ENCODE data around the gene GPAM. TPM values are rescaled to one million over a fixed set of nuclear protein-coding genes. Genes with fewer than 3 reads are reported as not detected.

The GPAM gene
- total RNA-seq, 1 donor from 2014 or later, result 52.7 TPM

DNA sequence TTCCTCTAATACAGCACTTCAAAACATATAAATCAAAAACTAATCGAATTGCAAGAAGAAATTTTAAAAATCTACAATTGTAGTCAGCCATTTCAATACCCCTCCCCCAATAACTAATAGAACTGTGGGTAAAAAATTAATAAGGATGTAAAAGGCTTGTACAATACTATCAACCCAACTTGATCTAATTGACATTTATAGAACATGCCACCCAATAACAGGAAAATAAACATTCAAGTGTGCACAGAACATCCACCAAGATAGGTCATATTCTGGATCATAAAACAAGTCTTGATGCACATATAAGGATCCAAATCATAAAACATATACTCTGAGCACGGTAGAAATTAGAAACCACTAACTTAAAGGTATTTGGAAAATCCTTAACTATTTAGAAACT lies 4.0 kb upstream of the GPAM start:
- H3K27ac ChIP-seq (ENCODE audit: low read depth, low read length), result no peak overlapping the region
- no peaks in the 10 kb centered on the region for H3K36me3 ChIP-seq (ENCODE audit: control insufficient read depth in 3 of 3, insufficient read depth in 3 of 3, low read length in 3 of 3)
- no peak overlapping the region for H3K4me3 ChIP-seq (ENCODE audit: low read length in 3 of 3)
- H3K4me1 ChIP-seq (ENCODE audit: control insufficient read depth in 3 of 3, insufficient read depth in 3 of 3, low read length in 3 of 3), result peaks cover 12 to 22% (median 18%) of the 10 kb centered on the region in 3 donors
- H3K9ac ChIP-seq (ENCODE audit: low read depth in 1 of 3, low read length in 3 of 3), result no peak overlapping the region
- H3K27me3 ChIP-seq (ENCODE audit: control insufficient read depth in 3 of 3, insufficient read depth in 3 of 3, low read length in 3 of 3), result no peaks in the 10 kb centered on the region
- peaks cover 0 to 3% (median 0%) of the 10 kb centered on the region in 3 donors for H3K9me3 ChIP-seq (ENCODE audit: control insufficient read depth in 3 of 3, low read length in 3 of 3)

DNA sequence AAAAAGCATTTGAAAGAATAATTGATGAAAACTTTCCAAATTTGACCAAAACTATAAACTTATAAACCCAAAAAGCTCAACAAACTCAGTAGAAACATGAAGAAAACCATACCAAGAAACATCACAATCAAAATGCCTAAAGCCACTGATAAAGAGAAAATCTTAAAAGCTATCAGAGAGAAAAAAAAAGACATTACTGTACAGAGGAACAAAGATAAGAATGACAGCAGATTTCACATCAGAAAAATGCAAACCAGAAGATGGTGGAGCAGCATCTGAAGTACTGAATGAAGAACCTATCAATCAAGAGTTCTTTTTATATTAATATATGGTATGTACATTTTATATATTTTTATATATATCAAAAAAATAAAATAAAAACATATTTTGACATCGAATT lies 2.4 kb upstream of the GPAM start:
- H3K27me3 ChIP-seq (ENCODE audit: control insufficient read depth in 3 of 3, insufficient read depth in 3 of 3, low read length in 3 of 3), result no peaks in the 10 kb centered on the region
- no peak overlapping the region for H3K27ac ChIP-seq (ENCODE audit: low read depth, low read length)
- no peak overlapping the region for H3K4me3 ChIP-seq (ENCODE audit: low read length in 3 of 3)
- H3K9me3 ChIP-seq (ENCODE audit: control insufficient read depth in 3 of 3, low read length in 3 of 3), result peaks cover 0 to 3% (median 0%) of the 10 kb centered on the region in 3 donors
- H3K9ac ChIP-seq (ENCODE audit: low read depth in 1 of 3, low read length in 3 of 3), result no peak overlapping the region
- H3K4me1 ChIP-seq (ENCODE audit: control insufficient read depth in 3 of 3, insufficient read depth in 3 of 3, low read length in 3 of 3), result peaks cover 14 to 23% (median 19%) of the 10 kb centered on the region in 3 donors
- H3K36me3 ChIP-seq (ENCODE audit: control insufficient read depth in 3 of 3, insufficient read depth in 3 of 3, low read length in 3 of 3), result peaks cover 0 to 3% (median 0%) of the 10 kb centered on the region in 3 donors

DNA sequence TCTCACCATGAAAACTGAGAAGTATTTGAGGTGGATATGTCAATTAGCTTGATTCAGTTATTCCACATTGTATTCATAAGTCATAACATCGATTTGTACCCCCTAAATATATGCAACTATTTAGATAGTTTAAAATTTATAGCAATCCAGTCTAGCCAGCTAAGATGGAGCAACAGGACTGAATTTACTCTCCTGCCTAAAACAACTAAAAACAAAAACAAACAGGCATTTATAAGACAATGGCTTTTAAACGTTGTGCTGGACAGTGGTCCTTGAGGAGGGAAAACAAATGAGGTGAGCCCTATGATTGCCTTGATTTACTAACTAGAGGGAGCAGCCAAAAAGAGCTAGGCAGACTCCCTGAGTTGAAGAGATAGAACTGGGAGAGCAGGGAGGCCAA lies 814 bp upstream of the GPAM start:
- Histone ChIP-seq H3K9ac (ENCODE audit: low read depth in 1 of 3, low read length in 3 of 3) (peak overlapping the region; percentile 91 to 97 (median 95)), H3K27ac (ENCODE audit: low read depth, low read length) (peak overlapping the region; percentile 94), H3K9me3 (ENCODE audit: control insufficient read depth in 3 of 3, low read length in 3 of 3) (peaks cover 0 to 3% (median 0%) of the 10 kb centered on the region in 3 donors), H3K4me3 (ENCODE audit: low read length in 3 of 3) (peak overlapping the region; percentile 92 to 98 (median 94)), H3K4me1 (ENCODE audit: control insufficient read depth in 3 of 3, insufficient read depth in 3 of 3, low read length in 3 of 3) (peaks cover 14 to 23% (median 19%) of the 10 kb centered on the region in 3 donors), H3K36me3 (ENCODE audit: control insufficient read depth in 3 of 3, insufficient read depth in 3 of 3, low read length in 3 of 3) (peaks cover 0 to 10% (median 9%) of the 10 kb centered on the region in 3 donors), H3K27me3 (ENCODE audit: control insufficient read depth in 3 of 3, insufficient read depth in 3 of 3, low read length in 3 of 3) (no peaks in the 10 kb centered on the region)

DNA sequence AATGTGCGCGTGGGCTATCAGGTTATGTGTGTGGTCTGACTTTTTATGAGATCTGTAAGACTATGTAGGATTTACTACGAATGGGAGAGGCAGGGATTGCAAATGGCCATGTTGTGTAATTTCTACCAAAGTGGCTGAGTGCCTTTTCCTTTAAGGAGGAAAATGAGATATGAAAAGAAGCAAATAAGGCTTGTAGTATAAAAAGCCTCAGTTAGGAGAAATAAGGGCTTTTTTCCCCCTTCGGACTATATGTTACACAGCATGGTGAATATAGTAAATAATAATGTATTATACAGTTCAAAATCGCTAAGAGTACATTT lies 447 bp upstream of the GPAM start:
- Histone ChIP-seq H3K36me3 (ENCODE audit: control insufficient read depth in 3 of 3, insufficient read depth in 3 of 3, low read length in 3 of 3) (peaks cover 0 to 12% (median 9%) of the 10 kb centered on the region in 3 donors), H3K9ac (ENCODE audit: low read depth in 1 of 3, low read length in 3 of 3) (peak overlapping the region; percentile 91 to 97 (median 95)), H3K27me3 (ENCODE audit: control insufficient read depth in 3 of 3, insufficient read depth in 3 of 3, low read length in 3 of 3) (no peaks in the 10 kb centered on the region), H3K27ac (ENCODE audit: low read depth, low read length) (peak overlapping the region; percentile 94), H3K4me3 (ENCODE audit: low read length in 3 of 3) (peak overlapping the region; percentile 92 to 98 (median 94)), H3K9me3 (ENCODE audit: control insufficient read depth in 3 of 3, low read length in 3 of 3) (peaks cover 0 to 3% (median 0%) of the 10 kb centered on the region in 3 donors), H3K4me1 (ENCODE audit: control insufficient read depth in 3 of 3, insufficient read depth in 3 of 3, low read length in 3 of 3) (peaks cover 14 to 23% (median 19%) of the 10 kb centered on the region in 3 donors)

DNA sequence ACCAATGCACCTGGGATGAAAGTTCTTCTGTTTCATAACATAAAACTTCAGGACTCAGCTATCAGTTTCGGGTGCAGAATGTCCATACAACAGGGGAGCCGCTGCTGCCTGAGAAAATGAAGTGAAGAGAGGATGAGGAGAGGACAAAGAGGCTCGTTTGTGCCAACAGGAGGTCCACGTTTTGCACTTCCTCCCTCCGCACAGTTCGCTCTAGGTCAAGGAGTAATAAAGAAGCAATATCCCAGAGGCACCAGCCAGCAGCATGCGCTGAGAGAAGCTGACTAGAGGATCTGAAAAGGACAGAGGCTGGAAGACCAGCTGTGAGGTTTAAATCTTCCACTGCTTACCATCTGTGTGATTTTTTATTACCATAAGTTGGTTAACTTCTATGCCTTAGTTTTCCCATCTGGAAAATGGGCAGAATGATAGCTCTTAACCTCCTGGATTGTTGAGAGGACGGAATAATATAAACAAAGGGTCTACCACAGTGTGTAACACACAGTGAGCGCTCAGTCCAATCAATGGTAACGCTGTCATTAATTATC lies 709 bp downstream of the GPAM start:
- Histone ChIP-seq H3K9ac (ENCODE audit: low read depth in 1 of 3, low read length in 3 of 3) (peak overlapping the region; percentile 91 to 97 (median 95)), H3K4me1 (ENCODE audit: control insufficient read depth in 3 of 3, insufficient read depth in 3 of 3, low read length in 3 of 3) (peaks cover 14 to 23% (median 19%) of the 10 kb centered on the region in 3 donors), H3K9me3 (ENCODE audit: control insufficient read depth in 3 of 3, low read length in 3 of 3) (peaks cover 0 to 3% (median 0%) of the 10 kb centered on the region in 3 donors), H3K27me3 (ENCODE audit: control insufficient read depth in 3 of 3, insufficient read depth in 3 of 3, low read length in 3 of 3) (no peaks in the 10 kb centered on the region), H3K27ac (ENCODE audit: low read depth, low read length) (peak overlapping the region; percentile 94), H3K4me3 (ENCODE audit: low read length in 3 of 3) (peak overlapping the region; percentile 92 to 98 (median 94)), H3K36me3 (ENCODE audit: control insufficient read depth in 3 of 3, insufficient read depth in 3 of 3, low read length in 3 of 3) (peaks cover 0 to 16% (median 9%) of the 10 kb centered on the region in 3 donors)

DNA sequence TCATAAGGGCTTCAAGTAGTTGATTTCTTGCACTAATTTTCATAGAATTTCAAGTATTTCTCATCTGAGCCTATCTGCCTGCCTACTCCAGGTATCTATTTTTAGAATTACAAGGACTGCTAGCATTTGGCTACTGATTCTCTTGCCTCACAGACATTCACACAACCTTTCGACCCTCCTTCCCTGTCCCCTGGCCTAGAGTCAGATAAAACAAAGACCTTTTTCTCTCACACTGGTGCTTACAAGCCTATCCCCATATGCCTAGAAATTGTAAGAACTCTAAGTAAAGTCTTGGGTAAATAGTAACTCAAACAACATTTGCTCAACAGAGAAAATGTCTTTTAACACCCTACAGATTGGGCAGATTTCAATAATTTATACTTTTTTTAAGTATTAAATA lies 6.3 kb downstream of the GPAM start:
- no peaks in the 10 kb centered on the region for H3K9me3 ChIP-seq (ENCODE audit: control insufficient read depth in 3 of 3, low read length in 3 of 3)
- H3K9ac ChIP-seq (ENCODE audit: low read depth in 1 of 3, low read length in 3 of 3), result no peak overlapping the region
- H3K36me3 ChIP-seq (ENCODE audit: control insufficient read depth in 3 of 3, insufficient read depth in 3 of 3, low read length in 3 of 3), result peaks cover 6 to 47% (median 41%) of the 10 kb centered on the region in 3 donors
- H3K4me3 ChIP-seq (ENCODE audit: low read length in 3 of 3), result no peak overlapping the region
- peaks cover 0 to 3% (median 0%) of the 10 kb centered on the region in 3 donors for H3K4me1 ChIP-seq (ENCODE audit: control insufficient read depth in 3 of 3, insufficient read depth in 3 of 3, low read length in 3 of 3)
- no peak overlapping the region for H3K27ac ChIP-seq (ENCODE audit: low read depth, low read length)
- no peaks in the 10 kb centered on the region for H3K27me3 ChIP-seq (ENCODE audit: control insufficient read depth in 3 of 3, insufficient read depth in 3 of 3, low read length in 3 of 3)

DNA sequence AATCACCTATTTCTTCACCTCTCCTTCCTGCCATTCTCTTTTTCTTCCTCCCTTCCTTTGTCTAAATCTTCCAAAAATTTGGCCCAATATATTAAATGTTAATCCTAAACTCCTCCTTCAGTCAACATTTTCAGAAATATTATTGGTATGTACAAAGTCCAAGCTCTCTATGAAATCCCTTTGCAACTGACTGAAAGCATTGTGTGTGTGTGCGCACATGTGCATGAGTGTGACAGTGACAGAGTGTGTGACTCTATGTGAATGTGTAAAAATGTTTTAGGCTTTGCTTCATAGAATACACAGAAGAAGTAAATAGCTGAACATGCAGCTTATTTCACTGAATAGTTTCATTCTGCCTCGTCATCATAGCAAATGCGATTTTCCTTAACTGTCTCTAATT lies 7.0 kb downstream of the GPAM start:
- Histone ChIP-seq H3K36me3 (ENCODE audit: control insufficient read depth in 3 of 3, insufficient read depth in 3 of 3, low read length in 3 of 3) (peaks cover 10 to 51% (median 47%) of the 10 kb centered on the region in 3 donors), H3K27ac (ENCODE audit: low read depth, low read length) (no peak overlapping the region)

DNA sequence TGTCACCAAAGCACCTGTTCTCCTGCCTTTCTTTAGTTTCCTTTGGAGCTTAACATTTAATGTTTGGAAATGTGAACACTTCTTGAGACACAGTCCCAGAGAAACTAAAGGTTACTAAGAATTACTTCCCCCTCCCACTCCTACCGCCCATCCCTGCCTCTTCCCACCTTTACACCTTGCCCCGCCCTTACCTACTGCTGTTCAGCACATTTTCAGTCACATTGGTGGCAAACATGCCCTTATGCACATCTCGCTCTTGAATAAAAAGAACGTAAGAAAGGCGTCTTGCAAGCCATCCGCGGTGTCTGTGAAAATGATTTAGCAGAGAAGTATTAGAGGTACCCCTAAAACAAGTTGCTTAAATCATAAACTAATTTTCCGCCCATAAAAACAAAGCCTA lies 8.2 kb downstream of the GPAM start:
- Histone ChIP-seq H3K36me3 (ENCODE audit: control insufficient read depth in 3 of 3, insufficient read depth in 3 of 3, low read length in 3 of 3) (peaks cover 16 to 60% (median 53%) of the 10 kb centered on the region in 3 donors), H3K27ac (ENCODE audit: low read depth, low read length) (no peak overlapping the region), H3K9ac (ENCODE audit: low read depth in 1 of 3, low read length in 3 of 3) (no peak overlapping the region), H3K4me3 (ENCODE audit: low read length in 3 of 3) (no peak overlapping the region), H3K9me3 (ENCODE audit: control insufficient read depth in 3 of 3, low read length in 3 of 3) (no peaks in the 10 kb centered on the region), H3K4me1 (ENCODE audit: control insufficient read depth in 3 of 3, insufficient read depth in 3 of 3, low read length in 3 of 3) (peaks cover 0 to 3% (median 0%) of the 10 kb centered on the region in 3 donors), H3K27me3 (ENCODE audit: control insufficient read depth in 3 of 3, insufficient read depth in 3 of 3, low read length in 3 of 3) (no peaks in the 10 kb centered on the region)

More for the DNA sequence above, 7.0 kb downstream of the GPAM start:
- H3K9ac ChIP-seq (ENCODE audit: low read depth in 1 of 3, low read length in 3 of 3), result no peak overlapping the region
- no peaks in the 10 kb centered on the region for H3K27me3 ChIP-seq (ENCODE audit: control insufficient read depth in 3 of 3, insufficient read depth in 3 of 3, low read length in 3 of 3)
- no peaks in the 10 kb centered on the region for H3K9me3 ChIP-seq (ENCODE audit: control insufficient read depth in 3 of 3, low read length in 3 of 3)
- peaks cover 0 to 3% (median 0%) of the 10 kb centered on the region in 3 donors for H3K4me1 ChIP-seq (ENCODE audit: control insufficient read depth in 3 of 3, insufficient read depth in 3 of 3, low read length in 3 of 3)
- H3K4me3 ChIP-seq (ENCODE audit: low read length in 3 of 3), result no peak overlapping the region

DNA sequence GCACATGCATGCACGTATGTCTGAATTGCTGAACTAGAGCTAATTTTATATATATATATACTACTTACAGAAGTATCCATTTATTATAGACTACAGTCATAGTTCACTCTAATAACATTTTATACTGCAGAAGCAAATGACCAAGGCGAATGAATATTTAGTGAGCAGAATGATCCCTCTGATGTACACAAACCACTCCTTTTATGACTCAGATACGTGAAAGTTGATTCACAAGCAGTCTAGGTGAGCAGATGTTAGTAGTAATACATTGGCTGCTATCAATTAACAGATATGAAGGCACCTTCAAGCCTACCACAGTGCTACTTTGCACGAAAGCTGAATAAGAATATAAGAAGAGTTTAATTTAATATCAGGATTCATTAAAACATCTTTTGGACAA lies 10.4 kb downstream of the GPAM start:
- Histone ChIP-seq H3K9ac (ENCODE audit: low read depth in 1 of 3, low read length in 3 of 3) (no peak overlapping the region), H3K36me3 (ENCODE audit: control insufficient read depth in 3 of 3, insufficient read depth in 3 of 3, low read length in 3 of 3) (peaks cover 24 to 65% (median 63%) of the 10 kb centered on the region in 3 donors)

DNA sequence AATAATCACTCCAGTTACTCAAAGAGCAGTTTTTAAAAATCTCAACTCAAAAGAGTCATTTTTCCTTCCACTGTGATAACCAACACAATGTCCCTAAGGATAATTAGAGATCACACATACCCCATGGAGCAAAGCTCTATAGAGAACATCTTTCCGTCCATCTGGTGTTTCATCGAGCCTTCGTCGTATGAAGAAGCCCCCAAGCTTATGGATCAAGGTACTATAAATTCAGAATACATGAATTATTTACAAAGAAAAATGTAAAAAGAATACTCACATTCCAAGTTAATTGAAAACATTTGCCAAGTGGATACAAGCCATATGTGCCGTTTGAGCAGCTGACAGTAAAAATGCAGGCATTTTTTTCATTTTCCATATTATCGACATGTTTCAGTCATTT lies 14.8 kb downstream of the GPAM start:
- no peak overlapping the region for H3K4me3 ChIP-seq (ENCODE audit: low read length in 3 of 3)
- H3K27me3 ChIP-seq (ENCODE audit: control insufficient read depth in 3 of 3, insufficient read depth in 3 of 3, low read length in 3 of 3), result no peaks in the 10 kb centered on the region
- no peaks in the 10 kb centered on the region for H3K9me3 ChIP-seq (ENCODE audit: control insufficient read depth in 3 of 3, low read length in 3 of 3)
- no peak overlapping the region for H3K9ac ChIP-seq (ENCODE audit: low read depth in 1 of 3, low read length in 3 of 3)
- no peaks in the 10 kb centered on the region for H3K4me1 ChIP-seq (ENCODE audit: control insufficient read depth in 3 of 3, insufficient read depth in 3 of 3, low read length in 3 of 3)
- no peak overlapping the region for H3K27ac ChIP-seq (ENCODE audit: low read depth, low read length)
- peaks cover 33 to 82% (median 78%) of the 10 kb centered on the region in 3 donors for H3K36me3 ChIP-seq (ENCODE audit: control insufficient read depth in 3 of 3, insufficient read depth in 3 of 3, low read length in 3 of 3)

More for the DNA sequence above, 10.4 kb downstream of the GPAM start:
- Histone ChIP-seq H3K9me3 (ENCODE audit: control insufficient read depth in 3 of 3, low read length in 3 of 3) (no peaks in the 10 kb centered on the region), H3K4me3 (ENCODE audit: low read length in 3 of 3) (no peak overlapping the region), H3K4me1 (ENCODE audit: control insufficient read depth in 3 of 3, insufficient read depth in 3 of 3, low read length in 3 of 3) (peaks cover 0 to 3% (median 0%) of the 10 kb centered on the region in 3 donors), H3K27ac (ENCODE audit: low read depth, low read length) (no peak overlapping the region), H3K27me3 (ENCODE audit: control insufficient read depth in 3 of 3, insufficient read depth in 3 of 3, low read length in 3 of 3) (no peaks in the 10 kb centered on the region)
